Measurements from ENCODE around the gene C1orf87. TPM values are rescaled to one million over a fixed set of nuclear protein-coding genes. Genes with fewer than 3 reads are reported as not detected.

C1orf87 gene, protein sequence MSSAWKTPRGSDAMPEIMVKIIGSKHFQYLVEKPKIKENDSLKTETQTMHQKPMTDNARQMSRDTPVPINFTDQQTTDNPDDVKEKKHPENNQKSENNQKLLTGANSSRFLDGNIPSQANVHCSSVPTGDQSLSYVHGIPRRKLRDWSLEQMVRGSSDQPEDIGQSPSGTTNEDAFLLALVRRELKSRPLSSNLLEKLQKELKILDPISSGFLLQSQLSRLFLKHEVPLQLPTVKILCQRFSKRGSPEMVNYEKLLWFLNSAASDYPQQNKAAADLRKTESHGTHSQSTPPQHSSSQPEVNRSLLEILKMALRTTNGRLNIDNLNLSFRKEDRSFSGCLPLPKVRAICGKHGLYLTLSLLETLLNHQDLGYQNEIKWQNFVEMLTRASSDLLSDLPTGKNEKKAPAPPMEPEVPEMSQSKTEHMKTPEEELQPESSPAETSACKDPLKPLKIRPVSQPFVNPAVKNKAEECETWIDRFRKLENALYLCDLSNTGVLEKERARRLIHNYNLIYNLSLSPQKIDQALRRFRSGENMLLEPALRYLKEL
- not detected for total RNA-seq

DNA sequence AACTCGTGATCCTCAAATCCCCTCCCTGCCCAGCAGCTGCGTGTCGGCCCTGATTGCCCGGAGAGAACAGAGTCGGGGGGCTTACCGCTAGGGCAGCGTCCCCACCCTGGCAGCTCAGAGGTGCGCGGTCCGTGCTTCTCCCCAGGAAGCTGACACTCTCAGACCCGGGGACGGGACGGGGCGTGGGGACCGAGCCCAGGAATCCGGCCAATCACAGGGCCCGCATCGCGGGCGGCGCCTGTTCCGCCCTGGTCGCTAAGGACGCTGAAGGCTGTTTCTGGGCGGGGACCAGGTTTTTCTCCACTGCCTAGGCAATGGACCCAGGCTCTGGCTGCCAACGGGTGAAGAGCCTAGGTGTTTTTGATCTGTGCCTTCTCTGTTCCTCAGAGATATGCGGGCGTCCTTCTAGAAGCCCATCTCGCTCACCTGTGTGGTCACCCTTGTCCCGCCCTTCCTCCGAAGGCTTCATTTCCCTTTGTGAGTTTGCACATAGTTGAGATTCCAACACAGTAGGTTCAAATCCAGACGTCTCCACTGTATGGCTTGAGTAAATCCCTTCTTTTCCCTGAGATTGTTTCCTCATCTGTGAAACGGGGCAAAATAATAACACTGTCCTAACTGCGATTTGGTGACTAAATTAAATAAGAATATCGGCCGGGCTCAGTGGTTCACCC, at the start of gene C1orf87:
C1orf87 (minus strand) TSS at position 166 of the 674 bp plus-strand sequence. CDS start 1,127 bp downstream, outside the sequence.
- Mint-ChIP-seq H3K36me3 (no peaks in the 10 kb centered on the region), H3K27ac (no peak within 1 kb of the TSS), H3K9me3 (no peaks in the 10 kb centered on the region)
- ATAC-seq (peak in 1 of 2 donors; percentile 26), DNase-seq (ENCODE audit: low spot score in 2 of 2) (no peak)

DNA sequence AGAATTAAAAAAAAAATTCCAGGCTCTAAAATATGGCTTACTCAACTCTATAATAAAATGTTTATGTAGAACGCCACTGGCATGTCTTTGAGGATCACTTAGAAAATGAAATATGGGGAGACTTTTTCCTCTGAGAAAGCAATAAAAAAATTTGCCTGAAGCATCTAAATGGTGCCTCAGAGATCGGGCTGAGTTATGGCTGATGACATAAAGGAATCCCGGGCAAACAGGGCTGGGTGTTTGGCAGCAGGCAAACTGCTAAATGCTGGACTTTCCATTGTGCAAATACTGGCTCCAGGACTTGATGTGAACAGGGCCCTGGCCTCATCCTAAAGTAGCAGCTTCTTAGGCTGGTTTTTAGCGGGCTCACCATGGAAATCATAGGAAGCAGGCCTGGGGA, 44.5 kb upstream of the C1orf87 start:
- Mint-ChIP-seq H3K9me3 (no peaks in the 10 kb centered on the region), H3K27ac (no peak overlapping the region), H3K36me3 (no peaks in the 10 kb centered on the region)
- no peak for ATAC-seq
- no peak for DNase-seq (ENCODE audit: low spot score in 2 of 2)

DNA sequence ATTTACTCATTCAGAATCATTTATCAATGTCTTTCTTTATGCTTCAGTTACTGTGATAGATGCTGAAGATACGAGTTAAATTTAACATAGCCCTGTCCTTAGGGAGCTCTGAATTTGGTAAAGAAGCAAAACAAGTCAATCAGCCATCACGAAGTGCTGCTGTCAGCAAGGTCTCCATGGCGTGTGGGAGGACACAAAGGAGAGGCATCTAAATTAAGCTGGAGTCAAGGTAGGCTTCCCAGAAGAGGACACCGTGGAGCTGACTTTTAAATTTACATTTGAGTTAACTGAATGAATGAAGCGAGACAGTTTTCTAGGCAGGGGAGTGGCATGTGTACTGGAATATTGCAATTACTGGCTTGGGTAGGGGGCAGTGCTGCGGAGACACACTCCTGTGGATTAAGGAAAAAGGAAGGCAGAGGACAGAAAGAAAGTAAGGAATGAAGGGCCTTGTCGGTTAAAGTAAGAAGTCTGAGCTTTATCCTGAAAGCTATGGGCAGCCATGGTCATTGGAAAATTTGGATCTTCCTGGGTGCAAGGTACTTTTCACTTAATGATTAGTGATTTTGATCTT, 41.3 kb upstream of the C1orf87 start:
- H3K27ac Mint-ChIP-seq: no peak overlapping the region
- H3K9me3 Mint-ChIP-seq: no peaks in the 10 kb centered on the region
- no peaks in the 10 kb centered on the region for H3K36me3 Mint-ChIP-seq
- DNase-seq (ENCODE audit: low spot score in 2 of 2): no peak
- ATAC-seq: no peak

DNA sequence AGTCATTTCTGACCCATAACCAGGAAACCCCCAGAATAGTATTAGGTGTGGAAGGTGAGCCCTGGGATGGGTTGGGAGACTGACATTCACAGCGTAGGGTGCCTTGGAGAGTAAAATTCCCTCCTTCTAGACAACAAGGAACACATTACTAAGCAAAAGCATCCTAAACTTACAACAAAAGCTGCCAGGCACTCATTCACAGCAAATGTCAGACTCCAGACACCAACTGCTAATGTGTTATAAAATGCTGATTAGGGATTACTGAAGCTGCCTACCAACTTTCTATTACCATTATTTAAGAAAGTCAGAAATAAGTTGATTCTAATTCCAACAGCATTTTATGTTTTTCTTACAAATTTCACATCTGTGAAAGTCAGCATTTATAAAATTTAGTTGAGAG, 40.0 kb upstream of the C1orf87 start:
- ATAC-seq (no peak), DNase-seq (ENCODE audit: low spot score in 2 of 2) (no peak)
- no peaks in the 10 kb centered on the region for H3K9me3 Mint-ChIP-seq
- no peaks in the 10 kb centered on the region for H3K36me3 Mint-ChIP-seq
- H3K27ac Mint-ChIP-seq: no peak overlapping the region

DNA sequence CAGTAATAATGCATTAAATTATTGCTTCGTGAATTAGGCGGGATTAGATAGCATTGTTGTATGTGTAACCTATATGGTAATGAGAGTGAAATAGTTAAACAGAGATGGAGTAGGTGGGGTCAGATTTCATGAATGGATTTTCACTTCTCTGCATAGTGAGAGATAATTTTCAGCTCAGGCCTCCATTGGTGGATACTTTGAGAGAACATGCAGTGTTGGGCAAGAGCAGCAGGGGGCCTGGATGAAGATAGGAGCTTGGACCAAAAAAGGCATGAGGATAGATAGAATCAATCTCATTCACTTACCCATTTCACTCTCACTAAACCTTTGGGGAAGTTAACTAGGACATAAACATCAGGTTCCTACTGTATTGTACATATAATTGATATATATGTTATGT, 39.5 kb upstream of the C1orf87 start:
- no peak overlapping the region for H3K27ac Mint-ChIP-seq

DNA sequence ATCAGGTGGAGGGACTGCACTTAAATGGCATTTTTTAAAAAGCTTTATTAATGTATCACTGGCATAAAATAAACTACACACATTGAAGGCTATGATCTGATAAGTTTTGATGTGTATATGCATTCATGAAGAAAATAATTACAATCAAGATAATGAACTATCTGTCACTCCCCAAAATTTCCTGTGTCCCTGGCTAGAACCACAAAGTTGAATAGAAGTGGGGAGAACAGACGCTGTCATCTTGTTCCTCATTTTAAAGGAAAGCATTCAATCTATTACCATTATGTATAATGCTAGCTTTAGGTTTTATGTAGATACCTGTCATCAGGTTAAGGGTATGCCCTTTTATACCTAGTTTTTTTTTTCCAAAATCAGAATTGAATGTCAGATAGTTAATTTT, 38.1 kb upstream of the C1orf87 start:
- DNase-seq (ENCODE audit: low spot score in 2 of 2) (no peak), ATAC-seq (no peak)
- H3K9me3 Mint-ChIP-seq: no peaks in the 10 kb centered on the region
- no peak overlapping the region for H3K27ac Mint-ChIP-seq
- H3K36me3 Mint-ChIP-seq: no peaks in the 10 kb centered on the region

More for the DNA sequence above, 39.5 kb upstream of the C1orf87 start:
- DNase-seq (ENCODE audit: low spot score in 2 of 2) (no peak), ATAC-seq (no peak)
- no peaks in the 10 kb centered on the region for H3K36me3 Mint-ChIP-seq
- no peaks in the 10 kb centered on the region for H3K9me3 Mint-ChIP-seq

DNA sequence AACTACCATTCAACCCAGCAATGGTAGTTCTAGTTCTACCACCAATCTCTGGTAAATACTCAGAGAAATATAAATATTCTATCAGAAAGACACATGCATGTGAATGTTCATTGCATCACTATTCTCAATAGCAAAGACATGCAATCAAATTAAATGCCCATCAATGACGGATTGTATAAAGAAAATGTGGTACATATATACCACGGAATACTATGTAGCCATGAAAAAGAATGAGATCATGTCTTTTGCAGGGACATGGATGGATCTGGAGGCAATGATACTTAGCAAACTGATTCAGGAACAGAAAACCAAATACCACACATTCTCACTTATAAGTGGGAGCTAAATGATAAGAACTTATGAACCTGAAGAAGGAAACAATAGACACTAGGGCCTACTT, 37.5 kb upstream of the C1orf87 start:
- H3K9me3 Mint-ChIP-seq: no peaks in the 10 kb centered on the region
- H3K36me3 Mint-ChIP-seq: no peaks in the 10 kb centered on the region
- DNase-seq (ENCODE audit: low spot score in 2 of 2): no peak
- no peak for ATAC-seq
- no peak overlapping the region for H3K27ac Mint-ChIP-seq

DNA sequence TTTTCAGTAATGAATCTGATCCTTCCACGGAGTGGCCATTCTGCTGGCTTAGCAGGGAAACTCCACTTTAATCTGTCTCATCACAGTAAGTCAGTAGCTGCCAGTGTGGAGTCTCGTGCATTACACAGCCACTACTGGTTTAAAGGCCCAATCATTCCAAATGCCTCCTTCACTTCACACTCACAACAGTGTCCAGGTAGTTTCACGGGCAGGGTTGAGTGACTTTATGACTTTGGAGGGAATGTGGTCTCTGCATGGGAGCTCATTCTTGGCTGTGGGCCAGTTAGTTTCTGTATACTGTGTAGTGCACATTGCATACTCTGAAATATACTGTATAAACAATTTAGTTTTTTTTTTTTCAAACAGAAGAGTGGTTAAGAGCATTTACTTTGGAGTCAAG, 34.6 kb upstream of the C1orf87 start:
- Mint-ChIP-seq H3K36me3 (no peaks in the 10 kb centered on the region), H3K27ac (no peak overlapping the region), H3K9me3 (no peaks in the 10 kb centered on the region)
- ATAC-seq: no peak
- DNase-seq (ENCODE audit: low spot score in 2 of 2): no peak

DNA sequence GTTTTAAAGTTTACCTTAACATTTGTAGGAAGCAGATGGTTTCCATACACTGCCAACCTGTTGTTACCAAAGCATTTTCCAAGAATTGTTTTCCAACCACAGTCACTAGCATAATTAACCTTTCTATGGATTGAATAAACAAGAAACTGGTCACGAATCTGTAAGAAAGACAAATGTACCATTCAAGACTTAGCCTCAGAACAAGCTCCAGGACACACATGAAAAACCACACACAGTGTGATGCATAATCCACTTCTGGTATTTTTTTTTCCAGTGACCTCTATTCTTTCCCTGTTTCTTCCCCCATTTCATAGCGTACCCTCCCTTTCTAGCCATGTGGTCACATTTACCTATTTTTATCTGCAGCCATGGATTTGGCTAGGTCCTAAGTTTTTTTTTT, 29.6 kb upstream of the C1orf87 start:
- no peak overlapping the region for H3K27ac Mint-ChIP-seq
- no peaks in the 10 kb centered on the region for H3K9me3 Mint-ChIP-seq
- H3K36me3 Mint-ChIP-seq: no peaks in the 10 kb centered on the region
- ATAC-seq (no peak), DNase-seq (ENCODE audit: low spot score in 2 of 2) (no peak)

DNA sequence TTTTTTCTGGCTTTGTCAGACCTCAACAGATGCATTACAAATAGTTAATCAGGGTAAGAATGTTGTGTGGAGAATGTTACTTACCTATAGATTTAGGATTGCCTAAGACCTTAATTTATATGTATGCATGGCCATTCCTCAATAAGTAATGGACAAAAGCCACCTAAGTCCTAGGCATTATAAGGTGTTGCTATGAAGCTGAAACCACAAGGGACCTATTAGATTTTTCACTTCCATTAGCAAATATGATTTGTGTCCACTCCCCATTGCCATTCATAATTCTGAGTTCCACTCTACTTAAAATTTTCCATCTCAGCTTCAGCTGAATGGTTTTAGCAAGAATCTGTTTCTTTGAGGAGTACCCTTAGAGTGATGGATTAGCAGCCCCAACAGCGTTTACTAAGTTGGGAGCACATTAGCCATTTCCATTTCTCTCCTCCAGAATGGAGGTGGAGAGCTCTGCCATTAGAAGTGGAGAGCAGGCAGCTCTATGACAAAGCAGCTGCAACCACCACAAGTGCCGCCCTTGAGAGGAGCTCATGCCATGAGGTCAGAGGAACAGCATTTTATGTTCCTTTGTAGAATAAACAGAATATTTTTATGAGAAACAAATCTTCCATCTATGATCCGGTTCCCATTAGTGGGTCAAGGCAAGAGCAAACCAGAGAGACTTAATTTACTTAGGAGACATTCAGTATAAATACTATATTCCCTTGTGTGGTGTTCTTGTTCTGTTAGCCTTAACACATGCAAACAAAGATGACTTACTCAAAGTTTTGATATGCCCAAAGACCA, 28.9 kb upstream of the C1orf87 start:
- no peaks in the 10 kb centered on the region for H3K9me3 Mint-ChIP-seq
- ATAC-seq (no peak), DNase-seq (ENCODE audit: low spot score in 2 of 2) (no peak)
- no peaks in the 10 kb centered on the region for H3K36me3 Mint-ChIP-seq
- H3K27ac Mint-ChIP-seq: no peak overlapping the region

DNA sequence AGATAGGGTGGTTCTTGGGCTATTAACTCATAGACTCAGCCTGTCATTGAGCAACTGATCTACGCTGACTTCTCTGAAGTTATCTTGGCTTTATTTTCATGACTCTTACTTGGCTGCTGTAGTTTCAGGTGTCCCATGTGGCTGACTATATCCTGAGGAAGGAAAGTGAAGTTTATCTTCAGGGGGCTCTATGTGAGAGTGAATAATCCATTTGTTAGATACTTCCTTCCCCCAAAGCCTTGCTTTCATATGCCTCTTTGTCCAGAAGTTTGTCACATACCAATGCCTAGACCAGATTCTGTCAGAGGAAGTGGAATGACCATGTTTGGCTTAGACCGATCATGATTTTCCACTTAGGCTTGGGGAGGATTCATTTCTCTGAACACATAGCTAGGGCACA, 27.9 kb upstream of the C1orf87 start:
- H3K27ac Mint-ChIP-seq: no peak overlapping the region
- H3K9me3 Mint-ChIP-seq: no peaks in the 10 kb centered on the region
- no peak for ATAC-seq

DNA sequence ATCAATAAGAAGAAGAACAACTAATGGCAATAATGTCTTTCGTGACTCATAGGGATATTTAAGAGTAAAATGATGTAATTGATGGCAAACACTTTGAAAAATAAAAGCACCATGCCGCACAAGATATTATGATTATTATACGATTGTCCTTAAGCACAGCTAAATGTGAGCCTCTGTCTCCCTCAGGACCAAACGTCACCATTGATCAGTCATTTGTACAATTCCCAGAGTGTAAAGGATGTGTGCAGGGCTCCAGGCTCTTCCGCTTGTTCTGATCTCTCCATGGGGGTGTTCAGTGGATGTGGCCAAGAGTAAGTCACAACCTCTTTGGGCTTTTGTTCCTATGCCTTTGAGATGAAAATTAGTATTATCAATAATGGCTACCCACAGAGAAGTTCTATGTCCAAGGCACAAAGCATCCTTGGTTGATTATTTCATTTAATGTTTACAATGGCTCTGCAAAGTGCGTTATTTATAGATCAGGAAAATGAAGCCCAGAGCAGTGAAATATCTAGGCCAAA, 17.7 kb upstream of the C1orf87 start:
- Mint-ChIP-seq H3K36me3 (no peaks in the 10 kb centered on the region), H3K9me3 (no peaks in the 10 kb centered on the region), H3K27ac (no peak overlapping the region)
- no peak for ATAC-seq
- no peak for DNase-seq (ENCODE audit: low spot score in 2 of 2)

More for the DNA sequence above, 27.9 kb upstream of the C1orf87 start:
- DNase-seq (ENCODE audit: low spot score in 2 of 2): no peak
- H3K36me3 Mint-ChIP-seq: no peaks in the 10 kb centered on the region

DNA sequence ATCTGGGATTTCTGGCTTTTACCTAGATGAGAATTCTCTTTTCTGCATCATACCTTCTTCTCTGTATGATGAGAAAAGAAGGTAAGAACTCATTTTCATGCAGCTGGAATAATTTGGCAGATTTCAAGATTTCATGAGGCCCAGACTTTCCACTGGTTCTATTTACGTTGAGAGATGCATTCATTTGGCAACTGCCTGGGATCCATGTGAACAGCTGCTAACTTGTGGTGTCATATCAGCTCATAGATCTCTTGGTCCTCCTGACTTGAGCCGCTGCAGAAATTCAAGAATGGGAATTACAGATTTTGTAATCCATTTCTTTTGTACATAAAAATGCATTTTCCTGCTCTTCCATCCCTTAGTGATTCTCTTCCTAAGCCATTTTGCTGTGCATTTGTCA, 17.1 kb upstream of the C1orf87 start:
- no peaks in the 10 kb centered on the region for H3K36me3 Mint-ChIP-seq
- ATAC-seq: no peak
- H3K9me3 Mint-ChIP-seq: no peaks in the 10 kb centered on the region
- no peak overlapping the region for H3K27ac Mint-ChIP-seq
- no peak for DNase-seq (ENCODE audit: low spot score in 2 of 2)

DNA sequence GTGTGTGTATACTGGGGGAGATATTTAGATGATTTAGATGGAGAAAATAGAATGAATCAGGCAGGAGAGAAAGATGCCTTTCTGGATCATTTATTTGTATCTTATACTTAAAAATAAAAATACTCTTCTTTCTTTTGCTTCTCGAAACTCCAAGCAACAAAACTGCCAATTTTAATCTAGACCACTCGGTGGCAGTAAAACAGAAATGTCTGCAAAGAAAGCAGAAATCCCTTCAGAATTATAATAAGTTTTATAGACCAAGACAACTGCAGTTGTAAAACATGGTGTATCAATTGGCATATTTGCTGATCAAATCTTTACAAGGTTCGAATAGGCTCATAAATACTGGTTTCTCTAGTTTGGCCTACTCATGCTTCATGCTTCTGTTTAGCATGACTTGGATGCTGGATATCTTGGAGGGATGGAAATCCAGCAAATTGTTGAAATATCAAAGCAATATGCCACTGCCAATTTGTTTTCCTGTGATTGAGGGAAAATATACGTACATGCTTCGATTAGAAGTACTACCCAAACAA, 15.1 kb upstream of the C1orf87 start:
- Mint-ChIP-seq H3K27ac (no peak overlapping the region), H3K36me3 (no peaks in the 10 kb centered on the region), H3K9me3 (no peaks in the 10 kb centered on the region)
- ATAC-seq (no peak), DNase-seq (ENCODE audit: low spot score in 2 of 2) (no peak)

DNA sequence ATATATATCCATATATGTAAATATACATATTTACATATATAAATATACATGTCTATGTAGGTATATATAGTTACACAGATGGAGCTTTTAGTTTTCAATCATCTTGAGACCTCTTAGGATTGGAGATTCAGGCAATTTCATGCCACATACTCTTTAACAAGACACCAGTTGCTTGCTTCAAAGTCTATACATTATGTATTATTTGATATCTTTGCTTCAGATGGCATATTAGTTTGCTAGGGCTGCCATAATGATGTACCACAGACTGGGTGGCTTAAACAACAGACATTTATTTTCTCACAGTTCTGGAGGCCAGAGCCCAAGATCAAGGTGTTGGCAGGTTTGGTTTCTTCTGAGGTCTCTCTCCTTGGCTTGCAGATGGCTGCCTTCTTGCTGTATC, 14.1 kb upstream of the C1orf87 start:
- no peak for ATAC-seq
- H3K9me3 Mint-ChIP-seq: no peaks in the 10 kb centered on the region
- no peak overlapping the region for H3K27ac Mint-ChIP-seq
- no peaks in the 10 kb centered on the region for H3K36me3 Mint-ChIP-seq
- DNase-seq (ENCODE audit: low spot score in 2 of 2): no peak

DNA sequence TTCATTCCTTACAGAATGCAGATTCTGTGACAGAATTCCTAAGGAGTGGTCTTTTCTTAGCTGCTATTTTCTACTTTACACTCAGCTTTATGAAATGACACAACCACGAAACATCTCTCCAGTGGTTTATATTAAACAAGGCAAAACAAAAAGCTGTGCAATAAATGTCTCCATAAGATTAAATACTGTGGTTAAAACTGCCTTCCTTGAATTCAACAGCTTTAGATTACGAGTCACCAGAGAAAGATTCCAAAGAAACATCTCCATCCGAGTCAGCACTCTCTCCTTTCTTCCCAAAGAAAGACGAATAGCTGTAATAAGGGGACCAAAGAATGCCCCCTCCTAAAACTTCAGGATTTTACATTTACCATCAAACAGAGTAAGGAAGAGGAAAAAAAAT, 4.6 kb upstream of the C1orf87 start:
- Mint-ChIP-seq H3K36me3 (no peaks in the 10 kb centered on the region), H3K27ac (no peak overlapping the region), H3K9me3 (no peaks in the 10 kb centered on the region)
- no peak for DNase-seq (ENCODE audit: low spot score in 2 of 2)
- no peak for ATAC-seq

Data from activated naive CD4-positive, alpha-beta T cell treated with anti-CD3 and anti-CD28 coated beads, Interleukin-2, amount 50 U/mL, for 72 hours (primary cell).